Muscle layer of duodenum (tissue), 2 donors: Measurements from ENCODE around the gene DLGAP5.

Experiments used
- H3K27ac ChIP-seq: one replicate; pipeline ENCODE4 v1.7.0; 2013; ENCODE audit warnings: mild to moderate bottlenecking, low read length
- H3K27me3 ChIP-seq: one replicate; pipeline ENCODE4 v1.7.0; 2013; ENCODE audit warnings: low read depth, mild to moderate bottlenecking, control low read depth, low read length
- H3K36me3 ChIP-seq, 2 donors: one replicate each; pipeline ENCODE4 v1.7.0; 2013; ENCODE audit warnings: low read length in 2 of 2, control low read depth in 1 of 2, mild to moderate bottlenecking in 1 of 2; ENCODE audit not compliant: insufficient read depth in 2 of 2, control insufficient read depth in 1 of 2
- H3K4me1 ChIP-seq, 2 donors: one replicate each; pipeline ENCODE4 v1.7.0; 2013; ENCODE audit warnings: low read length in 2 of 2, mild to moderate bottlenecking in 2 of 2, control low read depth in 1 of 2, moderate library complexity in 1 of 2; ENCODE audit not compliant: insufficient read depth in 2 of 2, control insufficient read depth in 1 of 2
- H3K4me3 ChIP-seq, 2 donors: one replicate each; pipeline ENCODE4 v1.7.0; 2013; ENCODE audit warnings: low read length in 2 of 2, low read depth in 1 of 2, mild to moderate bottlenecking in 1 of 2
- H3K9me3 ChIP-seq, 2 donors: one replicate each; pipeline ENCODE4 v1.7.0; 2013; ENCODE audit warnings: low read length in 2 of 2, control low read depth in 1 of 2, mild to moderate bottlenecking in 1 of 2; ENCODE audit not compliant: control insufficient read depth in 1 of 2
- donor health status: healthy.

Gene DLGAP5, protein sequence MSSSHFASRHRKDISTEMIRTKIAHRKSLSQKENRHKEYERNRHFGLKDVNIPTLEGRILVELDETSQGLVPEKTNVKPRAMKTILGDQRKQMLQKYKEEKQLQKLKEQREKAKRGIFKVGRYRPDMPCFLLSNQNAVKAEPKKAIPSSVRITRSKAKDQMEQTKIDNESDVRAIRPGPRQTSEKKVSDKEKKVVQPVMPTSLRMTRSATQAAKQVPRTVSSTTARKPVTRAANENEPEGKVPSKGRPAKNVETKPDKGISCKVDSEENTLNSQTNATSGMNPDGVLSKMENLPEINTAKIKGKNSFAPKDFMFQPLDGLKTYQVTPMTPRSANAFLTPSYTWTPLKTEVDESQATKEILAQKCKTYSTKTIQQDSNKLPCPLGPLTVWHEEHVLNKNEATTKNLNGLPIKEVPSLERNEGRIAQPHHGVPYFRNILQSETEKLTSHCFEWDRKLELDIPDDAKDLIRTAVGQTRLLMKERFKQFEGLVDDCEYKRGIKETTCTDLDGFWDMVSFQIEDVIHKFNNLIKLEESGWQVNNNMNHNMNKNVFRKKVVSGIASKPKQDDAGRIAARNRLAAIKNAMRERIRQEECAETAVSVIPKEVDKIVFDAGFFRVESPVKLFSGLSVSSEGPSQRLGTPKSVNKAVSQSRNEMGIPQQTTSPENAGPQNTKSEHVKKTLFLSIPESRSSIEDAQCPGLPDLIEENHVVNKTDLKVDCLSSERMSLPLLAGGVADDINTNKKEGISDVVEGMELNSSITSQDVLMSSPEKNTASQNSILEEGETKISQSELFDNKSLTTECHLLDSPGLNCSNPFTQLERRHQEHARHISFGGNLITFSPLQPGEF

GRCh38 chr14:55191203-55192053 is at the start of gene DLGAP5:
TSS of gene DLGAP5 (minus strand) at chr14:55191585. CDS start at chr14:55189179, 2,406 bp downstream.
- H3K36me3 ChIP-seq: no peaks in the 10 kb centered on the region
- peaks cover 0 to 7% of the 10 kb centered on the region in 2 donors for H3K4me1 ChIP-seq
- no peaks in the 10 kb centered on the region for H3K9me3 ChIP-seq
- peak within 1 kb of the TSS; percentile 37 for H3K27ac ChIP-seq
- no peaks in the 10 kb centered on the region for H3K27me3 ChIP-seq
- H3K4me3 ChIP-seq: peak within 1 kb of the TSS; percentile 75 to 78

GRCh38 chr14:55240526-55241178 is 49.3 kb upstream of the DLGAP5 start:
- H3K4me1 ChIP-seq: no peaks in the 10 kb centered on the region
- no peak overlapping the region for H3K4me3 ChIP-seq
- H3K27ac ChIP-seq: no peak overlapping the region
- no peaks in the 10 kb centered on the region for H3K9me3 ChIP-seq
- H3K27me3 ChIP-seq: peaks cover 3% of the 10 kb centered on the region
- H3K36me3 ChIP-seq: no peaks in the 10 kb centered on the region

- Histone ChIP-seq H3K36me3 (no peaks in the 10 kb centered on the region), H3K27ac (no peak overlapping the region), H3K9me3 (no peaks in the 10 kb centered on the region), H3K4me1 (no peaks in the 10 kb centered on the region), H3K4me3 (no peak overlapping the region), H3K27me3 (peaks cover 3% of the 10 kb centered on the region)
These were observed 47.9 kb upstream of the DLGAP5 start for GRCh38 chr14:55239320-55239719.

GRCh38 chr14:55238019-55238680 is 46.8 kb upstream of the DLGAP5 start:
- Histone ChIP-seq H3K4me1 (no peaks in the 10 kb centered on the region), H3K4me3 (no peak overlapping the region)

GRCh38 chr14:55233591-55233990 is 42.2 kb upstream of the DLGAP5 start:
- no peak overlapping the region for H3K4me3 ChIP-seq
- no peak overlapping the region for H3K27ac ChIP-seq
- no peaks in the 10 kb centered on the region for H3K27me3 ChIP-seq
- no peaks in the 10 kb centered on the region for H3K4me1 ChIP-seq
- no peaks in the 10 kb centered on the region for H3K9me3 ChIP-seq
- no peaks in the 10 kb centered on the region for H3K36me3 ChIP-seq

More at GRCh38 chr14:55238019-55238680, 46.8 kb upstream of the DLGAP5 start:
- no peaks in the 10 kb centered on the region for H3K36me3 ChIP-seq
- no peak overlapping the region for H3K27ac ChIP-seq
- no peaks in the 10 kb centered on the region for H3K9me3 ChIP-seq
- peaks cover 3% of the 10 kb centered on the region for H3K27me3 ChIP-seq

GRCh38 chr14:55228261-55228660 is 36.9 kb upstream of the DLGAP5 start:
- H3K27ac ChIP-seq: no peak overlapping the region
- H3K36me3 ChIP-seq: no peaks in the 10 kb centered on the region
- H3K9me3 ChIP-seq: peaks cover 0 to 12% of the 10 kb centered on the region in 2 donors
- no peak overlapping the region for H3K4me3 ChIP-seq
- no peaks in the 10 kb centered on the region for H3K4me1 ChIP-seq
- H3K27me3 ChIP-seq: no peaks in the 10 kb centered on the region

DNA sequence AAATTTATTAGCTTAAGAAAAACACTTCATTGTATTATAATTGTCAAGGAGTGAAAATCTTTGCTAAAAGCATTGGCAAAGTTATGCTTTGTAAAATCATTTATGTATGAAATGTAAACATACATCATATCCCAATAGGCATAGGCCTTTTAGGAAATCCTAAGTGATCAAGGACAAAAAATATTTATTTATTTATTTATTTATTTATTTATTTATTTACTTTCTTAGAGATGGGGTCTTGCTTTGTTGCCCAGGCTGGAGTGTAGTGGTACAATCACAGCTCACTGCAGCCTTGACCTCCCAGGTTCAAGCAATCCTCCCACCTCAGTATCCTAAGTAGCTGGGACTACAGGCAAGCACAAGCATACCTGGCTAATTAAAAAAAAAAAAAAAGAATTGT is 32.0 kb upstream of the DLGAP5 start:
- H3K27me3 ChIP-seq: no peaks in the 10 kb centered on the region
- H3K27ac ChIP-seq: no peak overlapping the region
- no peaks in the 10 kb centered on the region for H3K4me1 ChIP-seq
- H3K4me3 ChIP-seq: no peak overlapping the region
- H3K36me3 ChIP-seq: no peaks in the 10 kb centered on the region
- peaks cover 0 to 12% of the 10 kb centered on the region in 2 donors for H3K9me3 ChIP-seq

DNA sequence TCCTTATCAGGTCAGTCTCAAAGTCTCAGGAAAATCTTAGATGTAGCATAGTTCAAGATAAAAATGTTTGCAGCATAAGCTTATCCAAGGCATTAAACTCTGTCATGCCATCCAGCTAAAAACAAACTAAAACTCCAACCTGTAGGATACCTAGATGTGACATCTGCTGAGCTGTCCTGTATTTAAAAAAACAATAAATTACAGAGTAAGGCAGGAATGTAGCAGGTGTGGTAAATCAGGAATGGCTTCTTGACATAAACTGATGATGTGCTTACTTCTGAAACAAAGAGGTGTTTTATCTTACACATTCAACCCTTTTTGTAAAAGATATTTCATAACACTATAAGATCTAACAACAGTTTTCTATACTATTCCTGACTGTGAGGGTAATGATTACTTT is 30.6 kb upstream of the DLGAP5 start:
- H3K9me3 ChIP-seq: peaks cover 0 to 7% of the 10 kb centered on the region in 2 donors
- H3K36me3 ChIP-seq: no peaks in the 10 kb centered on the region
- no peaks in the 10 kb centered on the region for H3K27me3 ChIP-seq
- no peak overlapping the region for H3K4me3 ChIP-seq
- no peaks in the 10 kb centered on the region for H3K4me1 ChIP-seq
- H3K27ac ChIP-seq: no peak overlapping the region

DNA sequence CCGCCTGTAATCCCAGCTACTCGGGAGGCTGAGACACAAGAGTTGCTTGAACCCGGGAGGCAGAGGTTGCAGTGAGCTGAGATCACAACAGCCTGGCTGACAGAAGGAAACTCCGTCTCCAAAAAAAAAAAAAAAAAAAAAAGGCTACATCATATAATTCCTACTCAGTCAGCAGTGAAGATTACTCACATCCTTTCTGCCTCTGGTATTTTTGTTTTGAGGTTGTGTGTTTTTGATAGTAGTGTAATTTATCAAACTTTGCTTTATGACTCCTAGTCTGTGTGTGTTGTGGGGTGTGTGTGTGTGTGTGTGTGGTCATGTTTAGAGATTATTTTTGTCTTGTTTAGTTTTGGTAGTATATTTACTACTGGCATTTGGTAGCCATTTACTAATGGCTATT is 29.8 kb upstream of the DLGAP5 start:
- Histone ChIP-seq H3K9me3 (peaks cover 0 to under 1% of the 10 kb centered on the region in 2 donors), H3K27ac (no peak overlapping the region), H3K4me1 (no peaks in the 10 kb centered on the region), H3K27me3 (no peaks in the 10 kb centered on the region), H3K4me3 (no peak overlapping the region), H3K36me3 (no peaks in the 10 kb centered on the region)

DNA sequence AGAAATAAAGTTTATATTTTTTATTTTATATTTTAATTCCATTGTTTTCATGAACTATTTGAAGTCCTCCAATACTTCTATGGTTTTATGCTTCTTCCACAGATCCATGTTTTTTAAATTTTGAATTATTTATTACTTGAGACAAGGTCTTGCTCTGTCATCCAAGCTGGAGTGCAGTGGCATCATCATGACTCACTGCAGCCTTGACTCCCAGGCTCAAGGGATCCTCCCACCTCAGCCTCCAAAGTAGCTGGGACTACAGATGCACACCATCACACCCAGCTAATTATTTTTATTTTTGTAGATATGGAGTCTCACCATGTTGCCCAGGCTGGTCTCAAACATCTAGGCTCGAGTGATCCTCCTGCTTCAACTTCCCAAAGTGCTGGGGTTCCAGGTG is 28.8 kb upstream of the DLGAP5 start:
- no peaks in the 10 kb centered on the region for H3K27me3 ChIP-seq

More for the DNA sequence above, 28.8 kb upstream of the DLGAP5 start:
- no peaks in the 10 kb centered on the region for H3K9me3 ChIP-seq
- no peak overlapping the region for H3K27ac ChIP-seq
- no peaks in the 10 kb centered on the region for H3K4me1 ChIP-seq
- no peak overlapping the region for H3K4me3 ChIP-seq
- no peaks in the 10 kb centered on the region for H3K36me3 ChIP-seq
